A673 (cell line): Measurements from ENCODE around the gene AQP3.

ENCODE experiments used
- EZH2 ChIP-seq: fragments of 200-600 bp; sonication (generic); IDR thresholded peaks from 2 replicates; pipeline ENCODE4 v1.6.1; 2017; ENCODE audit warnings: borderline replicate concordance, low read depth, mild to moderate bottlenecking, mixed read lengths, antibody characterized with exemption, low read length; ENCODE audit not compliant: poor library complexity, severe bottlenecking
- TF ChIP-seq, protein P1 (sequence below): fragments of 300-800, 200-600 bp; sonication (generic); conservative IDR thresholded peaks from 2 replicates; pipeline ENCODE4 v1.5.1; 2017; ENCODE audit warnings: low read depth, mild to moderate bottlenecking, antibody characterized with exemption, low read length, moderate library complexity, mixed read lengths

GRCh38 chr9:33434317-33435105 lies 12.9 kb downstream of the AQP3 start:
- TF ChIP-seq, protein P1, sequence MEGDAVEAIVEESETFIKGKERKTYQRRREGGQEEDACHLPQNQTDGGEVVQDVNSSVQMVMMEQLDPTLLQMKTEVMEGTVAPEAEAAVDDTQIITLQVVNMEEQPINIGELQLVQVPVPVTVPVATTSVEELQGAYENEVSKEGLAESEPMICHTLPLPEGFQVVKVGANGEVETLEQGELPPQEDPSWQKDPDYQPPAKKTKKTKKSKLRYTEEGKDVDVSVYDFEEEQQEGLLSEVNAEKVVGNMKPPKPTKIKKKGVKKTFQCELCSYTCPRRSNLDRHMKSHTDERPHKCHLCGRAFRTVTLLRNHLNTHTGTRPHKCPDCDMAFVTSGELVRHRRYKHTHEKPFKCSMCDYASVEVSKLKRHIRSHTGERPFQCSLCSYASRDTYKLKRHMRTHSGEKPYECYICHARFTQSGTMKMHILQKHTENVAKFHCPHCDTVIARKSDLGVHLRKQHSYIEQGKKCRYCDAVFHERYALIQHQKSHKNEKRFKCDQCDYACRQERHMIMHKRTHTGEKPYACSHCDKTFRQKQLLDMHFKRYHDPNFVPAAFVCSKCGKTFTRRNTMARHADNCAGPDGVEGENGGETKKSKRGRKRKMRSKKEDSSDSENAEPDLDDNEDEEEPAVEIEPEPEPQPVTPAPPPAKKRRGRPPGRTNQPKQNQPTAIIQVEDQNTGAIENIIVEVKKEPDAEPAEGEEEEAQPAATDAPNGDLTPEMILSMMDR, result no peak
- no peak for TF ChIP-seq EZH2
